ENCODE measurements around the gene ITGB1. TPM values are rescaled to one million over a fixed set of nuclear protein-coding genes. Genes with fewer than 3 reads are reported as not detected.
A peak's percentile ranks its signal among the peaks of the same experiment; 100 is the strongest.

The ITGB1 gene
- total and polyA plus RNA-seq, 2 donors: 102 to 157 TPM

DNA sequence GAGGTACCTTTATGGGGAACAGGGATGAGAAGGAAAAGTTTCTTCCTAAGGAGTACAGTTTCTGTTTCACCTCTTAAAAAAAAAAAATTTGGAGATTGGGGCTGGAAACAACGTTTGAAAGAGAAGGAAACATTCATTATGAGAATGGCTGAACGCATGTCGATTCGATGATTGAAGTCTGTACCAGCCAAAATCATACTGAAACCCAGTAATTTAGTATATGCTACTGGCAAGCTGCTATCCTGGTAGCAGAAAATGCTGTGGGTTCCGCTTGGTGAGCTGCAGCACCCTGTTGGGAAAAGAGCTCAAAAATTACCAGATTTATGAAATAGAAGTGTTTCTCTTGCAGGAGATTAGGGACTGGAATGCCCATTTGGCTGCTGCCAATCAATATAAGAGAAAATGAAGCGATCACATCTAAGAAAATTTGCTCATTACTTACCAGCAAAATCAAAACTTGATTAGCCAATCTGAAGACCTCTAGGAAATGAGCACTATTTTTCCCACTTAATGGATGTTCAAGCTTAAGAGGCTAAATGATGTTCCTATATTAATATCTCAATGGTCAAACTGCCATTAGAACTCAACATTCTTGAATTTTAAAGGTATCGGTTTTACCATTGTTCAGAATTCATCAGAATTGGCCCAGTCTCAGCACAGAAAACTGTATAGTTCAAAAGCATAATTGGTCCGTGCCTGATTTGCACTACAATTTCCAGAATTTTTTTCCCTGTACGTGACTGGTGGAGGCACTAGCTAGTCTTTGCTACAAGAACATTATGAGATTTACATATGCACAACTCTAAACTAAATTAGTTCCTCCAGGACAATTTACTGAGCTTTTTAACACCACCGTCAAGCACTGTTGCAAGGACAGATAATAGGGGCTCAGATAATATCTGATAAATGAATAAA, 1.2 kb upstream of the ITGB1 start:
- Histone ChIP-seq H3K27ac (ENCODE audit: low read depth in 1 of 2, low read length in 1 of 2) (peak overlapping the region; percentile 75 to 91), H3K27me3 (ENCODE audit: control insufficient read depth in 2 of 2, insufficient read depth in 1 of 2, low read length in 1 of 2) (no peaks in the 10 kb centered on the region), H3K9me3 (ENCODE audit: control insufficient read depth in 2 of 2, insufficient read depth in 1 of 2, low read length in 1 of 2) (no peaks in the 10 kb centered on the region), H3K36me3 (ENCODE audit: control insufficient read depth in 2 of 2, insufficient read depth in 2 of 2, low read length in 1 of 2) (no peaks in the 10 kb centered on the region), H3K4me1 (ENCODE audit: control insufficient read depth in 2 of 2, insufficient read depth in 2 of 2, low read length in 2 of 2) (peaks cover 6 to 14% of the 10 kb centered on the region in 2 donors), H3K4me3 (ENCODE audit: low read length in 2 of 2) (peak overlapping the region; percentile 72 to 93)
- peak in 1 of 9 donors; percentile 37 for DNase-seq (ENCODE audit: low read depth in 6 of 9, low spot score in 9 of 9)
- WGBS: 62% methylated on average over 10 of the region's 10 CpGs

DNA sequence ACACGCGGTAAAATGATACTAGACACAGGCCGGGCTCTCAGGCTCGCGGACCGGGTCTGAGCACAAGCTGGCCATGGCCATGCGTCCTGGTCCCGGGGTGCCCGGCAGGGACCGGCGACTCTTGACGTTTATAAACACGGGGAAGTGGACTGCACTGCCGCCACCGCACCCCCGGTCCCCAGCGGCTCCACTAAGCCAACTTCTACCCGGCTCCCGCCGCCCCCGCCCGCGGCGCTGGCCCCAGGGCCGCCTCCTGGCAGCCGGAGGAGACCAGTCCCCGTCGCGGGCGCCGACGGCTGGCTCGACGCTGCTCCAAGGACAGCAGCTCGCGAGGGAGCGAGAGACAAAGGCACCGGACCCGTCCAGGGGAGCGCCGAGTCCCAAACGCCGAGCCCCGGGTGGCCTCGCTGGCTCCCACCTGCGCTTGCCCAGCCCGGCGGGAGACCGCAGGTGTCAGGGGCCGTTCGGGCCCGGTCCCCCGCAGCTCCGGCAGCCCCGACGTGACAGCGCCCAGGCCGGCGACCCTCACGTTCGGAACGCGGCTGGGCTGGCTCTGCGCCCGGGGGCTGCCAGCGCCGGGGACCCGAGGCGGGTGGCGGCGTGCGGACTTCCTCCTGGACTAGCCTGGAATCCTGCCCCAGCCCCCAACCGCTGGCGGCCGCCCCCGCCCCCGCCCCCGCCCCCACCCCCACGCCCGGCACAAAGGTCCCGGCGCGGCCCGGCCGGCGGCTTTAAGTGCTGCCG, 517 bp downstream of the ITGB1 start:
- WGBS: under 1% methylated on average over 87 of the region's 87 CpGs
- DNase-seq (ENCODE audit: low read depth in 6 of 9, low spot score in 9 of 9): peak in 4 of 9 donors; percentile 13 to 66 (median 44)
- no peaks in the 10 kb centered on the region for H3K36me3 ChIP-seq (ENCODE audit: control insufficient read depth in 2 of 2, insufficient read depth in 2 of 2, low read length in 1 of 2)
- H3K4me1 ChIP-seq (ENCODE audit: control insufficient read depth in 2 of 2, insufficient read depth in 2 of 2, low read length in 2 of 2): peaks cover 6 to 14% of the 10 kb centered on the region in 2 donors
- no peaks in the 10 kb centered on the region for H3K9me3 ChIP-seq (ENCODE audit: control insufficient read depth in 2 of 2, insufficient read depth in 1 of 2, low read length in 1 of 2)
- peak overlapping the region in 1 of 2 donors; percentile 92 for H3K27ac ChIP-seq (ENCODE audit: low read depth in 1 of 2, low read length in 1 of 2)
- peak overlapping the region; percentile 59 to 93 for H3K4me3 ChIP-seq (ENCODE audit: low read length in 2 of 2)
- H3K27me3 ChIP-seq (ENCODE audit: control insufficient read depth in 2 of 2, insufficient read depth in 1 of 2, low read length in 1 of 2): no peaks in the 10 kb centered on the region

DNA sequence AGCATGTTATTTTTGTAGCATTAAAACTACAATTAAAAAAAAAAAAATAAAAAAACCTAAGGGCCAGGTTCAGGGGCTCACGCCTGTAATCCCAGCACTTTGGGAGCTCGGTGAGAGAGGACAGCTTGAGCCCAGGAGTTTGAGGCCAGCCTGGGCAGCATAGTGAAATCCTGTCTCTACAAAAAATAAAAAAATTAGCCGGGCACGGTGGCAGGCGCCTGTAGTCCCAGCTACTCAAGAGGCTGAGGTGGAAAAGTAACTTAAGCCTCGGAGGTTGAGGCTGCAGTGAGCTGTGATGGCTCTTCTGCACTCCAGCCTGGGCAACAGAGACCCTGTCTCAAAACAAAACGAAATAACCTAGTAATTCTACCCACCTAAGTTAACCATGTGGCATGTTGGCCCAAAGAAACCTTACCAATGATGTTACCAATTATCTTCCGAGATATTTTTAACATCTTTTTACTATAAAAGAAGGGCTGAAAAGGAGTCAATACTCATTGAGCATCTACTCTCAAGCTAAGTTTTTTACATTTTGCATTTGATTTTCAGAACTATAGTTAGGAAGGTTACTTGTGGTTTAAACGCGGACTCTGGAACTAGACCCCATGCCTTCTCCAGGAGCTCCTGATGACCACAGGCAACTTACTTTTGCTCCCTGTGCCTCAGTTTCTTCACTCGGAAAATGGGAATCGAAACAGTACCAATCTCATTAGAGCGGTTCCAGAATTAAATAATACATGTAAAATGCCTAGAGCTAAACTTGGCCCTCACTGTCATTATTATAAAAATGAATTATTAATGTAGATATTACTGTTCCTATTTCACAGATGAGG, 1.4 kb downstream of the ITGB1 start:
- peaks cover 6 to 9% of the 10 kb centered on the region in 2 donors for H3K4me1 ChIP-seq (ENCODE audit: control insufficient read depth in 2 of 2, insufficient read depth in 2 of 2, low read length in 2 of 2)
- H3K27me3 ChIP-seq (ENCODE audit: control insufficient read depth in 2 of 2, insufficient read depth in 1 of 2, low read length in 1 of 2): no peaks in the 10 kb centered on the region
- no peak for DNase-seq (ENCODE audit: low read depth in 6 of 9, low spot score in 9 of 9)
- peak overlapping the region; percentile 59 to 93 for H3K4me3 ChIP-seq (ENCODE audit: low read length in 2 of 2)
- no peaks in the 10 kb centered on the region for H3K9me3 ChIP-seq (ENCODE audit: control insufficient read depth in 2 of 2, insufficient read depth in 1 of 2, low read length in 1 of 2)
- H3K36me3 ChIP-seq (ENCODE audit: control insufficient read depth in 2 of 2, insufficient read depth in 2 of 2, low read length in 1 of 2): no peaks in the 10 kb centered on the region
- no peak overlapping the region for H3K27ac ChIP-seq (ENCODE audit: low read depth in 1 of 2, low read length in 1 of 2)
- 81% methylated on average over 13 of the region's 13 CpGs for WGBS

DNA sequence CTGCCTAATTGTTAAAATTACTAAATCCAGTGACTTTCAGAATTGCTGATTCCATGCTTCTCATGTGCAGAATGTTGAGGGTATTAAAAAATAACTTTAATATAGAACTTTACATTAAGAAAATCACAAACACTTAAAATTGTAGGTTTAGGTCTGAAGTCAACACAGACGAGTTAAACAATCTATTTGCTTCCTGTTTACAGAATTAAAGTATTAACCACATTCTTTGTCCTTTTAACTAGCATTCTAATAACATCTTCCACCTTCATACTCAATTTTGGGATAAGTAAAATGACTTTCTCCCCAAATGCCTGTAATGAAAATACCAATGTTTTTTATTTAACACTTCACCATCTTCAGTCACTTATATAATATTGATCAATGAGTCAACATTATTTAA, 2.2 kb downstream of the ITGB1 start:
- Histone ChIP-seq H3K27ac (ENCODE audit: low read depth in 1 of 2, low read length in 1 of 2) (no peak overlapping the region), H3K27me3 (ENCODE audit: control insufficient read depth in 2 of 2, insufficient read depth in 1 of 2, low read length in 1 of 2) (no peaks in the 10 kb centered on the region), H3K4me3 (ENCODE audit: low read length in 2 of 2) (no peak overlapping the region), H3K9me3 (ENCODE audit: control insufficient read depth in 2 of 2, insufficient read depth in 1 of 2, low read length in 1 of 2) (no peaks in the 10 kb centered on the region), H3K36me3 (ENCODE audit: control insufficient read depth in 2 of 2, insufficient read depth in 2 of 2, low read length in 1 of 2) (no peaks in the 10 kb centered on the region), H3K4me1 (ENCODE audit: control insufficient read depth in 2 of 2, insufficient read depth in 2 of 2, low read length in 2 of 2) (peaks cover 6 to 9% of the 10 kb centered on the region in 2 donors)
- DNase-seq (ENCODE audit: low read depth in 6 of 9, low spot score in 9 of 9): no peak
- WGBS: 71% methylated on average over 1 of the region's 1 CpG

DNA sequence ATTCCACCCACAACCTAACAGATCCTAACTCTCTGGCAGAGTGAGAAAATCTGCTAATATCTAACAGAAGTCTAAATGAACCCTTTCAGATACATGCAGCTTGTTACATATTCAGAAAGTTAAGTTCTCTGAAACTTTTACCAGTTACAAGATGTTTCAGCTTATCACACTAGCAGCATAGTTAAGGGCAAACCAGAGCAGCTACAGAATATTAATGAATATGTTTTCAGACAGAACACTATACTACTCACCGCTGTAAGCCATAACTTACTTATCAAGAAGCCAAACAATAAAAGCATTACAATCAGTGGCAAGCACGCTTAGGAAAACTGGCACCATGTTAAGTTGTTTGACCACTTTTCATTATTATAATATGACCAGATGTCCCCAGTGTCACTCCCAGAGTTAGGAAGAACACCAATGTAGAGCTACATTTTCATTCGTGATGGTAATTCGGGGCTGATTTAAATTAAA, 2.7 kb downstream of the ITGB1 start:
- H3K4me3 ChIP-seq (ENCODE audit: low read length in 2 of 2): no peak overlapping the region
- no peaks in the 10 kb centered on the region for H3K36me3 ChIP-seq (ENCODE audit: control insufficient read depth in 2 of 2, insufficient read depth in 2 of 2, low read length in 1 of 2)
- no peaks in the 10 kb centered on the region for H3K27me3 ChIP-seq (ENCODE audit: control insufficient read depth in 2 of 2, insufficient read depth in 1 of 2, low read length in 1 of 2)
- H3K9me3 ChIP-seq (ENCODE audit: control insufficient read depth in 2 of 2, insufficient read depth in 1 of 2, low read length in 1 of 2): no peaks in the 10 kb centered on the region
- no peak for DNase-seq (ENCODE audit: low read depth in 6 of 9, low spot score in 9 of 9)
- 97% methylated on average over 4 of the region's 4 CpGs for WGBS
- peaks cover 6 to 9% of the 10 kb centered on the region in 2 donors for H3K4me1 ChIP-seq (ENCODE audit: control insufficient read depth in 2 of 2, insufficient read depth in 2 of 2, low read length in 2 of 2)
- H3K27ac ChIP-seq (ENCODE audit: low read depth in 1 of 2, low read length in 1 of 2): no peak overlapping the region

DNA sequence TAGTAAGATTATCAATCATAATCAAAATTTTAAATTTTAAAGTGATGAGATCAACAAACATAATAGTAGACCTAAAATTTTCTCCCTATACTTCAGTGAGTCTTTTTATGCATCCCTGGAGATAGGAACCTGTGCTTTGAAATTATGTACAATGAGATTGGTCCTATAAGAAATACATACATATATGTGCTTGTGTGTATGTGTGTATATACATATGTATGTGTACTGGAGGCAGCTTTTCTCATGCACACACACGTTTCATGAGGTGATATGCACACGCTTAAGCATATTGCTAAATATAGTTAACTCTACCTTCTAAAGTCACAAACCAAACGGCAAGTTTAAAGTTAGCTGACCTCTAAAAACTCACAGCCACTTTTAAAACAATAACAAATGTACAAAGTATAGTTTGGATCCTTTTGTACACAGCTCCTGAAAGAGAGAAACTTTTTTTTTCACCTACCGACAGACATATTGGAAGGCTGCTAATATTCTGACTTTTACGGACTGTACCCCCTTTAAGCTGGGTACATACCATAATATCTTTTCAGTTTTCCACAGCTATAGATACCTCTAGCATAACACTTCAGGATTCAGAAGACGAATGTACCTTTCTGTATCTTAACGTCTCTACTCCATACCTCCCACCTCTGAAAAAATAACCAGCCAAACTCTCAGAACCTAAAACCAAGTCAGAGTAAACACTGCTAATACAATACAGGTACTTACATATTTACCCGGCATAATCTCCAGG, 3.3 kb downstream of the ITGB1 start:
- Histone ChIP-seq H3K4me3 (ENCODE audit: low read length in 2 of 2) (no peak overlapping the region), H3K27me3 (ENCODE audit: control insufficient read depth in 2 of 2, insufficient read depth in 1 of 2, low read length in 1 of 2) (no peaks in the 10 kb centered on the region), H3K4me1 (ENCODE audit: control insufficient read depth in 2 of 2, insufficient read depth in 2 of 2, low read length in 2 of 2) (peaks cover 6 to 9% of the 10 kb centered on the region in 2 donors)

DNA sequence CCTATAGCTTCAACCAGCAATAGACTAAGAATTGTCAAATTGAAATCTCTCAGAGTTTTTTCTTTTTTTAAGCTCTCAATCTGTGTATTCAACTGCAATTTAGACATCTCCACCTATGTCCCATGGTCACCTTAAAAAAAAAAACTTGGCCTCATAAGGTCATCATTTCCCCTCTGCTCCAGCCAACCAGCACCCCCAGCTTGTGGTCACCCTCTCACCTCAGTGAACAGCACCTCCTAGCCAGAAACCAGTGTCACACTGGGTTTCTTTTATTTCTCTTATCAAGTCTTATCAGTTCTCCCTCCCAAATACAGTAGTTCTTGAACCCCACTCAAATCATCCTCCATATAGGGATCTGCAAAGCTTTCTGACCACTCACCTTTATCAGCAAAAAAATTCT, 4.0 kb downstream of the ITGB1 start:
- H3K9me3 ChIP-seq (ENCODE audit: control insufficient read depth in 2 of 2, insufficient read depth in 1 of 2, low read length in 1 of 2): no peaks in the 10 kb centered on the region
- H3K4me3 ChIP-seq (ENCODE audit: low read length in 2 of 2): no peak overlapping the region
- no peaks in the 10 kb centered on the region for H3K27me3 ChIP-seq (ENCODE audit: control insufficient read depth in 2 of 2, insufficient read depth in 1 of 2, low read length in 1 of 2)
- no peaks in the 10 kb centered on the region for H3K36me3 ChIP-seq (ENCODE audit: control insufficient read depth in 2 of 2, insufficient read depth in 2 of 2, low read length in 1 of 2)
- peaks cover 6 to 7% of the 10 kb centered on the region in 2 donors for H3K4me1 ChIP-seq (ENCODE audit: control insufficient read depth in 2 of 2, insufficient read depth in 2 of 2, low read length in 2 of 2)
- H3K27ac ChIP-seq (ENCODE audit: low read depth in 1 of 2, low read length in 1 of 2): peak overlapping the region in 1 of 2 donors; percentile 18
- DNase-seq (ENCODE audit: low read depth in 6 of 9, low spot score in 9 of 9): no peak

More for the DNA sequence above, 3.3 kb downstream of the ITGB1 start:
- no peaks in the 10 kb centered on the region for H3K9me3 ChIP-seq (ENCODE audit: control insufficient read depth in 2 of 2, insufficient read depth in 1 of 2, low read length in 1 of 2)
- no peak for DNase-seq (ENCODE audit: low read depth in 6 of 9, low spot score in 9 of 9)
- no peaks in the 10 kb centered on the region for H3K36me3 ChIP-seq (ENCODE audit: control insufficient read depth in 2 of 2, insufficient read depth in 2 of 2, low read length in 1 of 2)
- H3K27ac ChIP-seq (ENCODE audit: low read depth in 1 of 2, low read length in 1 of 2): no peak overlapping the region
- WGBS: 89% methylated on average over 8 of the region's 8 CpGs

DNA sequence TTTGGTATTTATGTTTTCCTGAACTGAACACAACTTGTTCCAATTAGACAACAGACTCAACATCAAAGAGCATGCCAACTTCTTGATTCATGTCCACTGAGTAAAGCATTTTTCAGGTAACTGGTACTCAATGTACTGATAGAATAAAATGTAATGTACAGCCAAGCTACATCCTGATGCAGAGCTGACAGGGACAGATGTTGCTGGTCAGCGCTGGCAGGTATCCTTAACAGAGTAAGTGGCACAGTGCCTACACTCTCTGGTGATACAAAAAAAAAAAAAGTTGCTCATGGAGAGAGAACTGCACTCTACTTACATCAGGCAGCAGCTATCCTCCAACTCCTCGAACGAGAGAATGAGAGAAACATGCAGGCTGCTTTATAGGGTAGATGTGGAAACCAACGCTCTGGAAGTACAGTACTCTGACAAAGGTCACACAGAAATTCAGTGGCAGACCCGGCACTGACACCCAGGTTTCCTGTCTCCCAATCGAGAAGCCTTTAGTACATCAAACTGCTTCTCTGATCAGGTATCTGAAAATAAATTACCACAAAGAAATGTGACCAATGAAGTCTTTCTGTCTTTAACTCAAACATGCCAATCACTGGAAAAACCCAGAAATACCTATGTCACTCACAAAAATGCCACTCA, 4.6 kb downstream of the ITGB1 start:
- no peak overlapping the region for H3K27ac ChIP-seq (ENCODE audit: low read depth in 1 of 2, low read length in 1 of 2)
- H3K36me3 ChIP-seq (ENCODE audit: control insufficient read depth in 2 of 2, insufficient read depth in 2 of 2, low read length in 1 of 2): no peaks in the 10 kb centered on the region
- 85% methylated on average over 6 of the region's 6 CpGs for WGBS
- H3K4me3 ChIP-seq (ENCODE audit: low read length in 2 of 2): no peak overlapping the region
- H3K4me1 ChIP-seq (ENCODE audit: control insufficient read depth in 2 of 2, insufficient read depth in 2 of 2, low read length in 2 of 2): peaks cover 6 to 7% of the 10 kb centered on the region in 2 donors
- DNase-seq (ENCODE audit: low read depth in 6 of 9, low spot score in 9 of 9): no peak
- no peaks in the 10 kb centered on the region for H3K9me3 ChIP-seq (ENCODE audit: control insufficient read depth in 2 of 2, insufficient read depth in 1 of 2, low read length in 1 of 2)
- H3K27me3 ChIP-seq (ENCODE audit: control insufficient read depth in 2 of 2, insufficient read depth in 1 of 2, low read length in 1 of 2): no peaks in the 10 kb centered on the region
